Gastrocnemius medialis (tissue), 4 donors: ENCODE data around the gene TOP2B. TPM values are rescaled to one million over a fixed set of nuclear protein-coding genes. Genes with fewer than 3 reads are reported as not detected.

ENCODE experiments used
- ATAC-seq, 2 donors: fragments of 150-250 bp; one replicate each; pipeline ENCODE4 v1.9.1; 2016
- DNase-seq, 2 donors: peaks; one replicate each; pipeline ENCODE4 v3.0.0-alpha.2; 2019
- H3K27ac ChIP-seq, 4 donors: fragments of 200-600 bp; sonication (generic); 1 replicate in 1 of 4; 2 replicates in 3 of 4; pipeline ENCODE4 v1.5.1; 2016 to 2018; ENCODE audit warnings: mild to moderate bottlenecking in 2 of 4, moderate library complexity in 1 of 4
- H3K27me3 ChIP-seq, 3 donors: fragments of 200-600 bp; sonication (generic) in 2 of 3; 1 replicate in 1 of 3; 2 replicates in 2 of 3; pipeline versions ENCODE4 v1.5.1 to v1.6.0; 2016 to 2019; ENCODE audit warnings: mild to moderate bottlenecking in 1 of 3, moderate library complexity in 1 of 3
- H3K36me3 ChIP-seq, 2 donors: fragments of 200-600 bp; sonication (generic) in 1 of 2; one replicate each; pipeline ENCODE4 v1.5.1; 2017 to 2018
- H3K4me1 ChIP-seq, 2 donors: fragments of 200-600 bp; sonication (generic) in 1 of 2; one replicate each; pipeline ENCODE4 v1.5.1; 2016 to 2017; ENCODE audit warnings: mild to moderate bottlenecking in 2 of 2
- H3K4me3 ChIP-seq, 4 donors: fragments of 200-600 bp; sonication (generic) in 3 of 4; 1 replicate in 1 of 4; 2 replicates in 3 of 4; pipeline ENCODE4 v1.5.1; 2016 to 2019; ENCODE audit warnings: mild to moderate bottlenecking in 2 of 4
- H3K9me3 ChIP-seq, 3 donors: fragments of 200-600 bp; sonication (generic) in 2 of 3; 1 replicate in 1 of 3; 2 replicates in 2 of 3; pipeline ENCODE4 v1.5.1; 2016 to 2019
- POLR2A ChIP-seq, 2 donors: fragments of 450-650 bp; IDR thresholded peaks; one replicate each; pipeline ENCODE4 v1.6.1; 2017; ENCODE audit warnings: antibody characterized with exemption in 2 of 2, mild to moderate bottlenecking in 2 of 2, moderate library complexity in 2 of 2
- in situ Hi-C, 4 donors: fragments of 200-750 bp; cut with MboI; loops; one replicate each; pipeline versions ENCODE4 v1.15.0 to v1.8.0; 2017; ENCODE audit warnings: low sequenced_read_pairs in 4 of 4
- intact Hi-C: fragments of 100-400 bp; cut with DNase I; formaldehyde crosslinking; loops from one replicate; pipeline ENCODE4 v1.15.1; 2023; ENCODE audit warnings: low total_unique reads
- total RNA-seq, 4 donors: library from RNA; depleted of rRNA; stranded (reverse); fragments of >200 nt; gene quantifications; one replicate each; pipeline versions ENCODE4 v1.1.0 to v1.2.3, GENCODE V29; 2016
- TF ChIP-seq, protein P1 (sequence below), 5 experiments: fragments of 450-650 bp in 3 of 5; fragments of 200-600 bp in 2 of 5; sonication (generic) in 2 of 5; IDR thresholded peaks in 4 of 5; conservative IDR thresholded peaks in 1 of 5; 1 replicate in 4 of 5; 2 replicates in 1 of 5; pipeline ENCODE4 v1.5.1; 2016 to 2019; ENCODE audit warnings: antibody characterized with exemption in 5 of 5, mild to moderate bottlenecking in 3 of 5, moderate library complexity in 3 of 5

TOP2B gene
- total RNA-seq, 4 donors from 2014 or later = 56.1 to 81.5 (median 64.7) TPM

DNA sequence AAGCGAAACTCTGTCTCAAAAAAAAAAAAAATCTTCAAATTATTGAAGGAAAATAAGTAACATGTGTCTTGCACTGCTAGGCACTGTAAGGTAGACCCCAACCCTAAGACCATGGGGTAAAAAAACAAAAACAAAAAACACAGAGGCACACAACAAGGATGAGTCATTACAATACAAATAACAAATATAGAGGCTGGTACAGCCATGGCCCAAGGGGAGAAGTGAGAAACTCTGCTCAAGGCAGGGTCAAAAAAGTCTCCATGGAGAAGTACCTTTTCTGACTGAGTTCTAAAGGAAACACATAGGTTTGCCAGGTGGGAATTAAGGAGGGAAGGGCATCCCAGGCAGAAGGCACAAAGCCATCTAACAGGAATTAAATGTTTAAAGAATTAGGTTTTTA is 54.5 kb downstream of the TOP2B start:
- Histone ChIP-seq H3K9me3 (no peaks in the 10 kb centered on the region), H3K27ac (no peak overlapping the region), H3K27me3 (no peaks in the 10 kb centered on the region), H3K36me3 (peaks cover 7 to 86% of the 10 kb centered on the region in 2 donors), H3K4me3 (no peak overlapping the region), H3K4me1 (no peaks in the 10 kb centered on the region)
- TF ChIP-seq, protein P1, sequence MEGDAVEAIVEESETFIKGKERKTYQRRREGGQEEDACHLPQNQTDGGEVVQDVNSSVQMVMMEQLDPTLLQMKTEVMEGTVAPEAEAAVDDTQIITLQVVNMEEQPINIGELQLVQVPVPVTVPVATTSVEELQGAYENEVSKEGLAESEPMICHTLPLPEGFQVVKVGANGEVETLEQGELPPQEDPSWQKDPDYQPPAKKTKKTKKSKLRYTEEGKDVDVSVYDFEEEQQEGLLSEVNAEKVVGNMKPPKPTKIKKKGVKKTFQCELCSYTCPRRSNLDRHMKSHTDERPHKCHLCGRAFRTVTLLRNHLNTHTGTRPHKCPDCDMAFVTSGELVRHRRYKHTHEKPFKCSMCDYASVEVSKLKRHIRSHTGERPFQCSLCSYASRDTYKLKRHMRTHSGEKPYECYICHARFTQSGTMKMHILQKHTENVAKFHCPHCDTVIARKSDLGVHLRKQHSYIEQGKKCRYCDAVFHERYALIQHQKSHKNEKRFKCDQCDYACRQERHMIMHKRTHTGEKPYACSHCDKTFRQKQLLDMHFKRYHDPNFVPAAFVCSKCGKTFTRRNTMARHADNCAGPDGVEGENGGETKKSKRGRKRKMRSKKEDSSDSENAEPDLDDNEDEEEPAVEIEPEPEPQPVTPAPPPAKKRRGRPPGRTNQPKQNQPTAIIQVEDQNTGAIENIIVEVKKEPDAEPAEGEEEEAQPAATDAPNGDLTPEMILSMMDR (IDR thresholded peaks at IDR 0.05 in 4 of 5, conservative IDR thresholded peaks at IDR 0.05 in 1 of 5) = no peak
- no peak for TF ChIP-seq POLR2A (IDR thresholded peaks at IDR 0.05)
- ATAC-seq (no peak), DNase-seq (no peak)
- in situ Hi-C loops (no loop called here), intact Hi-C loops (no loop called here)

- intact Hi-C loops = no loop called here
- ATAC-seq = peak; percentile 66 to 82
- peak overlapping the region; percentile 42 to 67 (median 58) for H3K27ac ChIP-seq
These were observed 60.5 kb downstream of the TOP2B start for GRCh38 chr3:25604107-25604805.

DNA sequence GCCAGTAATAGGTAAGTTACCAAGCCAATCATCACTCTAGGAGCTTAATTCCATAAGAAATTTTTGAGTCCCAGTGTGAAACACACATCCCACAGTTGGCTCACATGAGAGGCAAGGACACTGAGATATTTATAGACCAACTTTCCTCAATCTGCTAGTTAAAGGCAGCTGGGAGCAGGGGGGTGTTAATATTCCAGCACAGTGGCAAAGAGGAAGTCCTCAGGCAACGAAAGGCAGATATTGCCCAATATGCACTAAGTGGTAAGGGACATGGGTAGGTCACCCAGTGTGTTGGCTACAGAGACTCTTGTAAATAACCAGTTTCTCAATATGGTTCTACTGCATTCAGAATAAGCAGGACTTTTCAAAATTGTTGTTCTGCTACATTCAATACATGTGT is 61.0 kb downstream of the TOP2B start:
- in situ Hi-C loops = no loop called here
- no peak overlapping the region for H3K4me3 ChIP-seq
- no peaks in the 10 kb centered on the region for H3K9me3 ChIP-seq
- H3K27ac ChIP-seq = peak overlapping the region; percentile 42 to 67 (median 58)
- no peaks in the 10 kb centered on the region for H3K27me3 ChIP-seq
- H3K4me1 ChIP-seq = peaks cover 10 to 17% of the 10 kb centered on the region in 2 donors
- peaks cover 0 to 37% of the 10 kb centered on the region in 2 donors for H3K36me3 ChIP-seq
- DNase-seq (peak; percentile 29 to 50), ATAC-seq (peak; percentile 62 to 96)
- intact Hi-C loops = no loop called here
- TF ChIP-seq, protein P1 (IDR thresholded peaks at IDR 0.05 in 4 of 5, conservative IDR thresholded peaks at IDR 0.05 in 1 of 5) = no peak
- TF ChIP-seq POLR2A (IDR thresholded peaks at IDR 0.05) = no peak

More at GRCh38 chr3:25604107-25604805, 60.5 kb downstream of the TOP2B start:
- H3K4me1 ChIP-seq = peaks cover 10 to 17% of the 10 kb centered on the region in 2 donors
- no peak overlapping the region for H3K4me3 ChIP-seq
- TF ChIP-seq POLR2A (IDR thresholded peaks at IDR 0.05) = no peak
- TF ChIP-seq, protein P1 (IDR thresholded peaks at IDR 0.05 in 4 of 5, conservative IDR thresholded peaks at IDR 0.05 in 1 of 5) = no peak
- no peaks in the 10 kb centered on the region for H3K9me3 ChIP-seq
- in situ Hi-C loops = no loop called here
- DNase-seq = no peak
- no peaks in the 10 kb centered on the region for H3K27me3 ChIP-seq
- H3K36me3 ChIP-seq = peaks cover 0 to 37% of the 10 kb centered on the region in 2 donors

GRCh38 chr3:25597535-25598101 is 67.1 kb downstream of the TOP2B start:
- Histone ChIP-seq H3K27ac (no peak overlapping the region), H3K9me3 (no peaks in the 10 kb centered on the region), H3K27me3 (no peaks in the 10 kb centered on the region), H3K36me3 (peaks cover 0 to 38% of the 10 kb centered on the region in 2 donors), H3K4me3 (no peak overlapping the region), H3K4me1 (peaks cover 10 to 14% of the 10 kb centered on the region in 2 donors)
- ATAC-seq (no peak), DNase-seq (no peak)
- in situ Hi-C loops (loop anchor here (10.0 to 25.0 kb wide), 7 partner anchors 163 to 823 kb away; no protein-coding TSS in a partner anchor), intact Hi-C loops (loop anchor here (10.0 kb wide), 1 partner anchor 563 kb away; no protein-coding TSS in a partner anchor)
- TF ChIP-seq POLR2A (IDR thresholded peaks at IDR 0.05) = no peak

- H3K27me3 ChIP-seq = no peaks in the 10 kb centered on the region
- H3K36me3 ChIP-seq = peaks cover 0 to 26% of the 10 kb centered on the region in 2 donors
- no peak overlapping the region for H3K4me3 ChIP-seq
- ATAC-seq (peak in 1 of 2 donors; percentile 45), DNase-seq (no peak)
- TF ChIP-seq POLR2A (IDR thresholded peaks at IDR 0.05) = no peak
- TF ChIP-seq, protein P1 (IDR thresholded peaks at IDR 0.05 in 4 of 5, conservative IDR thresholded peaks at IDR 0.05 in 1 of 5) = peak; percentile 66 to 83 (median 77)
- intact Hi-C loops (loop anchor here (1.0 to 10.0 kb wide), 5 partner anchors 72 to 820 kb away; no protein-coding TSS in a partner anchor), in situ Hi-C loops (loop anchor here (10.0 to 25.0 kb wide), 7 partner anchors 159 to 819 kb away; no protein-coding TSS in a partner anchor)
- no peak overlapping the region for H3K27ac ChIP-seq
- peaks cover 14 to 33% of the 10 kb centered on the region in 2 donors for H3K4me1 ChIP-seq
- H3K9me3 ChIP-seq = no peaks in the 10 kb centered on the region
These were observed 70.7 kb downstream of the TOP2B start for GRCh38 chr3:25594007-25594502.
